ENCODE measurements around the gene YWHAG. TPM values are rescaled to one million over a fixed set of nuclear protein-coding genes. Genes with fewer than 3 reads are reported as not detected.
"Not testable (repeated sequence)": the region's sequence is repeated elsewhere in the genome, so short reads cannot be mapped to it uniquely, and the experiment has no call there.

The YWHAG gene
- total RNA-seq, 2 donors from 2014 or later = 49.1 to 80.2 TPM

DNA sequence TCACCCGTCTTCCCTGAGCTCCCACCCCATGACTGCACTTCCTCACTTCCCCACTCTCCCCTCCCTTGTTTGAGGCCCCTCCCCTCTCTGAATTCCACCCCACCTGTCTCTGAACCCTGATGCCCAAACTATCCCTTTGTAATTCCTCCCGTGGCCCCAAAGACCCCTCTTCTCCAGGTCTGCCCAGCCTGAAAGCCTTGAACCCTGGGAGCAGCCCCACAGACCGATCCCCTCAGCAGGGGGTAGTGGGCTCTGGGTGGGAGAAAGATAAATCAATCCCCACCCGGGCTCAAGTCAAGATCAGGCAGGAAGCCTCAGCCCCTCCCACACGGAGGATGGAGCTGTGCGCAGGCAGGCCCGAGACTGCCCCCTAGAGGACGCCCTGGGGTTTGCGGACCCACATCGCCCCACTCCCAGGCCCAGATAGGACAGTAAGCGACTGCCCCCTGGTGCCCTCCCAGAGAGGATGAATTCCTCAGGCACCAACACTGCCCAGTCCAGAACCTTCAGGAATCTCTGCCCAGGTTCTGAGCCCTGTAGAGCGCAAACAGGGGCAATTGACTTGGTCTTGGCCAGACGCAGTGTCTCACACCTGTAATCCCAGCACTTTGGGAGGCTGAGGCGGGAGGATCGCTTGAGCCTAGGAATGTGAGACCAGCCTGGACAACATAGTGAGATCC is 44.6 kb downstream of the YWHAG start:
- Histone ChIP-seq H3K27ac (peak overlapping the region in 1 of 2 donors; percentile 35), H3K4me3 (no peak overlapping the region), H3K9me3 (no peaks in the 10 kb centered on the region), H3K4me1 (replicated peaks) (peaks cover 5% of the 10 kb centered on the region), H3K36me3 (no peaks in the 10 kb centered on the region), H3K27me3 (replicated peaks; ENCODE audit: insufficient read depth) (no peaks in the 10 kb centered on the region)
- intact Hi-C loops (cut with DNase I) = loop anchor here (1.0 kb wide), 2 partner anchors 23 to 136 kb away; no protein-coding TSS in a partner anchor
- DNase-seq (ENCODE audit: low spot score) = peak; percentile 95
- TF ChIP-seq POLR2A (IDR thresholded peaks at IDR 0.05) (no peak), POLR2AphosphoS5 (IDR thresholded peaks at IDR 0.05) (peak; percentile 95)
- TF ChIP-seq, protein P1, sequence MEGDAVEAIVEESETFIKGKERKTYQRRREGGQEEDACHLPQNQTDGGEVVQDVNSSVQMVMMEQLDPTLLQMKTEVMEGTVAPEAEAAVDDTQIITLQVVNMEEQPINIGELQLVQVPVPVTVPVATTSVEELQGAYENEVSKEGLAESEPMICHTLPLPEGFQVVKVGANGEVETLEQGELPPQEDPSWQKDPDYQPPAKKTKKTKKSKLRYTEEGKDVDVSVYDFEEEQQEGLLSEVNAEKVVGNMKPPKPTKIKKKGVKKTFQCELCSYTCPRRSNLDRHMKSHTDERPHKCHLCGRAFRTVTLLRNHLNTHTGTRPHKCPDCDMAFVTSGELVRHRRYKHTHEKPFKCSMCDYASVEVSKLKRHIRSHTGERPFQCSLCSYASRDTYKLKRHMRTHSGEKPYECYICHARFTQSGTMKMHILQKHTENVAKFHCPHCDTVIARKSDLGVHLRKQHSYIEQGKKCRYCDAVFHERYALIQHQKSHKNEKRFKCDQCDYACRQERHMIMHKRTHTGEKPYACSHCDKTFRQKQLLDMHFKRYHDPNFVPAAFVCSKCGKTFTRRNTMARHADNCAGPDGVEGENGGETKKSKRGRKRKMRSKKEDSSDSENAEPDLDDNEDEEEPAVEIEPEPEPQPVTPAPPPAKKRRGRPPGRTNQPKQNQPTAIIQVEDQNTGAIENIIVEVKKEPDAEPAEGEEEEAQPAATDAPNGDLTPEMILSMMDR (IDR thresholded peaks at IDR 0.05) = peak; percentile 100
- 7% methylated on average over 15 of the region's 15 CpGs for WGBS

DNA sequence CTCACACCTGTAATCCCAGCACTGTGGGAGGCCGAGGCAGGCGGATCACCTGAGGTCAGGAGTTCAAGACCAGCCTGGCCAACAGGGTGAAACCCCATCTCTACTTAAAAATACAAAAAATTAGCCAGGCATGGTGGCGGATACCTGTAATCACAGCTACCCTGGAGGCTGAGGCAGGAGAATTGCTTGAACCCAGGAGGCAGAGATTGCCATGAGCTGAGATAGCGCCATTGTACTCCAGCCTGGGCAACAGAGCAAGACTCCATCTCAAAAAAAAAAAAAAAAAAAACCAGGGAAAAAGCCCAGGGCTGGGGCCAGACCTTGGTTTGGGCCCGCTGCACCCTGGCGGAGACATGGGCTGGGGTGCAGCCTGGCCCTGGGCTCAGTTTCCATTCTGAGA is 47.0 kb downstream of the YWHAG start:
- H3K4me3 ChIP-seq; H3K9me3 ChIP-seq; H3K36me3 ChIP-seq; H3K27ac ChIP-seq; H3K4me1 ChIP-seq (replicated peaks); intact Hi-C loops (cut with DNase I); DNase-seq (ENCODE audit: low spot score); H3K27me3 ChIP-seq (replicated peaks; ENCODE audit: insufficient read depth): not testable (repeated sequence)
- 94% methylated on average over 6 of the region's 6 CpGs for WGBS

DNA sequence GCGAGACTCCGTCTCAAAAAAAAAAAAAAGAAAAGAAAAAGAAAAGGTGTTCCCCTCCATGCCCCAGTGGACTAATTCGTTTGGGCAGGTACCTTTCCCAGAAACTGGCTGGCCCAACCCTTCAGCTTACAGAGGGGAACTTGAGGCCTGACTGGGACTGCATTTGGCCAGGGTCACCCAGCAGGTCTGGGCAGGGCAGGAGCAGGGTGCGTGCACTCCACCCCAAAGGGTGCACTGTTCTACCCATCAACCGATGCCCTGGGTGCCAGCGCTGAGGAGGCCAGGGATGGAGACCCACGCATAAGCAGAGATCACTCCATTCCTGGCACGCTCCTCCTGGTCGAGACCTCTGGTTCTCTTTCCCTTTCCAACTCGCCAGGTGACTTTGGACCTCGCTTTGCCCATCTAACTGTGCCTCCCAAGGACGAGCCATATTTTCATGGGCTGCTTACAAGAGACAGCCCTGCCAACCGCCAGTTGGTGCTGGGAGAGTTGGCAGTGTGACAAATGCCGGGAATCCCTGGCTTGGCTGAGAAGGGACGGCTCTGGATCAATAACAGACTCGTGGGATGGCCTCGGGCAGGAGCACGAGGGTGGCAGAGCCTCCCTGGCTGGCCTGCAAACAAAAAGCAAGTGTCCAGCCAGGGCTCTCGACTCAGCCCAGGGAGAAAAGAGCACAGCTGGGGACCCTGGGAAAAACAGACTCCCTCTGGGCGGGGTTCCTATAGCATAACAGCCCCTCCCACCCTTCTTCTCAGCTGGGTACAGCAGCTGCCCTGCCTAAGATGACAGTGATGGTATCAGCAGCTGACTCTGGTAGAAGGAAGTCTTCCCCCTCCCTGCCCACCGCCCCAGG is 48.5 kb downstream of the YWHAG start:
- H3K9me3 ChIP-seq = no peaks in the 10 kb centered on the region
- peak; percentile 67 for DNase-seq (ENCODE audit: low spot score)
- H3K36me3 ChIP-seq = no peaks in the 10 kb centered on the region
- 26% methylated on average over 21 of the region's 21 CpGs for WGBS
- no peak overlapping the region for H3K4me3 ChIP-seq
- peak overlapping the region; percentile 75 to 85 for H3K27ac ChIP-seq
- H3K27me3 ChIP-seq (replicated peaks; ENCODE audit: insufficient read depth) = no peaks in the 10 kb centered on the region
- peaks cover 12% of the 10 kb centered on the region for H3K4me1 ChIP-seq (replicated peaks)
- TF ChIP-seq, protein P1 (IDR thresholded peaks at IDR 0.05) = no peak
- peak; percentile 70 for TF ChIP-seq POLR2AphosphoS5 (IDR thresholded peaks at IDR 0.05)
- intact Hi-C loops (cut with DNase I) = no loop called here

DNA sequence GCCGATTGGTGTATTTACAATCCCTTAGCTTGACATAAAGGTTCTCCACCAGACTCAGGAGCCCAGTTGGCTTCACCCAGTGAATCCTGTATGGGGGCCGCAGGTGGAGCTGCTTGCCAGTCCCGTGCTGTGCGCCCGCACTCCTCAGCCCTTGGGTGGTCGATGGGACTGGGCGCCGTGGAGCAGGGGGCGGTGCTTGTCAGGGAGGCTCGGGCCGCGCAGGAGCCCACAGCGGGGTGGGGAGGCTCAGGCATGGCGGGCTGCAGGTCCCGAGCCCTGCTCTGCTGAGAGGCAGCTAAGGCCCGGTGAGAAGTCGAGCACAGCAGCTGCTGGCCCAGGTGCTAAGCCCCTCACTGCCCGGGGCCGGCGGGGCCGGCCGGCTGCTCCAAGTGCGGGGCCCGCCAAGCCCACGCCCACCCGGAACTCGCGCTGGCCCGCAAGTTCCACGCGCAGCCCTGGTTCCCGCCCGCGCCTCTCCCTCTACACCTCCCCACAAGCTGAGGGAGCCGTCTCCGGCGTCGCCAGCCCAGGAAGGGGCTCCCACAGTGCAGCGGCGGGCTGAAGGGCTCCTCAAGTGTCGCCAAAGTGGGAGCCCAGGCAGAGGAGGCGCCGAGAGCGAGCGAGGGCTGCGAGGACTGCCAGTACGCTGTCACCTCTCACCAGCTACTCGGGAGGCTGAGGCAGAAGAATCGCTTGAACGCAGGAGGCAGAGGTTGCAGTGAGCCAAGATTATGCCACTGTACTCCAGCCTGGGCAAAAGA is 49.3 kb downstream of the YWHAG start:
- intact Hi-C loops (cut with DNase I); H3K4me3 ChIP-seq; H3K27ac ChIP-seq; H3K9me3 ChIP-seq; DNase-seq (ENCODE audit: low spot score); H3K27me3 ChIP-seq (replicated peaks; ENCODE audit: insufficient read depth); H3K36me3 ChIP-seq: not testable (repeated sequence)
- WGBS = 93% methylated on average over 37 of the region's 50 CpGs
- H3K4me1 ChIP-seq (replicated peaks) = peaks cover 21% of the 10 kb centered on the region

DNA sequence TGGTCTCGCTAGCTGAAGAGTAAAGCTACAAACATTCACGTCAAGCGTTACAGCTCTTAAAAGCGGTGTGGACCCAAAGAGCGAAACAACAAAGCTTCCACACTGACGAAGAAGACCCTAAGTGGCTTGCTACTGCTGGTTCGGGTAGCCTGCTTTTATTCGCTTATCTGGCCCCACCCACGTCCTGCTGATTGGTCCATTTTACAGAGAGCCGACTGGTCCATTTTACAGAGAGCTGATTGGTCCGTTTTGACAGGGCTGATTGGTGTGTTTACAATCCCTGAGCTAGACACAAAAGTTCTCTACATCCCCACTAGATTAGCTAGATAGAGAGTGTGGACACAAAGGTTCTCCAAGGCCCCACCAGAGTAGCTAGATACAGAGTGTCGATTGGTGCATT is 49.9 kb downstream of the YWHAG start:
- DNase-seq (ENCODE audit: low spot score) = not testable (repeated sequence)

DNA sequence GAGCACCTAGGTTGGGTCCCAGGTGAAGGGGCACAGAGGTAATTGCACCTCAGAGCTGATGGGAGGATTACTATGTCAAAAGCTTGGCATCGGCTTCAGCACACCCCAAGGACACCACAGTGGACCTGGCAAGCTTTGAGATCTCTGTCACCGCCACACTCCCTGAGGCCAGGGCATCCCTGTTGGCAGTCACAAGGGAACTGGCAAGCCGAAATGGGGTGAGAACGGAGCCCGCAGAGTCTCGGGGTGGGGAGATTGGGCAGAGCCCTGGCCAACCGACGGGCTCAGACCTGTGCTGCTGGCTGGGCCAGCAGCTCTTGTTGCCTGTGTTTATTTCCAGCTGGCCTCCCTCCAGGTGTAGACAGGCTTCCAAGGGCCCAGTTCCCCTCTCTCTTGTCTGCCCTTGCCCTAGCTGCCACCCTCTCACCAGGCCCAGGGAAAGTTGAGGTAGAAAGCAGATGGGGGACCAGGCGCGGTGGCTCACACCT is 53.9 kb downstream of the YWHAG start:
- 15% methylated on average over 10 of the region's 10 CpGs for WGBS
- Histone ChIP-seq H3K27me3 (replicated peaks; ENCODE audit: insufficient read depth) (no peaks in the 10 kb centered on the region), H3K9me3 (no peaks in the 10 kb centered on the region), H3K36me3 (no peaks in the 10 kb centered on the region), H3K4me1 (replicated peaks) (peaks cover 21% of the 10 kb centered on the region), H3K4me3 (peak overlapping the region in 1 of 2 donors; percentile 97), H3K27ac (peak overlapping the region; percentile 100)
- intact Hi-C loops (cut with DNase I) = no loop called here
- TF ChIP-seq POLR2A (IDR thresholded peaks at IDR 0.05) (peak; percentile 80), POLR2AphosphoS5 (IDR thresholded peaks at IDR 0.05) (peak; percentile 93)
- TF ChIP-seq, protein P1 (IDR thresholded peaks at IDR 0.05) = no peak
- peak; percentile 96 for DNase-seq (ENCODE audit: low spot score)

More for the DNA sequence above, 49.9 kb downstream of the YWHAG start:
- H3K9me3 ChIP-seq; intact Hi-C loops (cut with DNase I); H3K36me3 ChIP-seq; H3K27me3 ChIP-seq (replicated peaks; ENCODE audit: insufficient read depth); H3K4me3 ChIP-seq; H3K27ac ChIP-seq: not testable (repeated sequence)
- H3K4me1 ChIP-seq (replicated peaks) = peaks cover 21% of the 10 kb centered on the region
- 94% methylated on average over 12 of the region's 12 CpGs for WGBS

All from prostate gland (tissue), 2 donors.